ENCODE data around the gene MYO9A.
"Not testable (repeated sequence)": the region's sequence is repeated elsewhere in the genome, so short reads cannot be mapped to it uniquely, and the experiment has no call there.

MYO9A gene

DNA sequence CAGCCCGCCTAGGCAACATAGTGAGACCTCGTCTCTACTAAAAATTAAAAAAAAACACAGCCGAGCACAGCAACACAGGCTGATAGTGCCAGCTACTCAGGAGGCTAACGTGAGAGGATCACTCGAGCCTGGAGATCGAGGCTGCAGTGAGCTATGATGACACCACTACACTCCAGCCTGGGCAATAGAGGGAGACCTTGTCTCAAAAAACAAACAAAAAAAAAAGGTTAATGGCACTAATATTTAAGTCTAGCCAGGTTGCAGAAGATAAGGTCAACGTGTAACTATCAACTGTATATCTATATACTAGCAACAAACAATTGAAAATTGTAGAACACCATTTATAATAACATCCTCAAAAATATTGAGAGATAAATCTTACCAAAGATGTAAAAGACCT is 75.1 kb downstream of the MYO9A start:
- no peak for DNase-seq (ENCODE audit: low read depth, low spot score)

DNA sequence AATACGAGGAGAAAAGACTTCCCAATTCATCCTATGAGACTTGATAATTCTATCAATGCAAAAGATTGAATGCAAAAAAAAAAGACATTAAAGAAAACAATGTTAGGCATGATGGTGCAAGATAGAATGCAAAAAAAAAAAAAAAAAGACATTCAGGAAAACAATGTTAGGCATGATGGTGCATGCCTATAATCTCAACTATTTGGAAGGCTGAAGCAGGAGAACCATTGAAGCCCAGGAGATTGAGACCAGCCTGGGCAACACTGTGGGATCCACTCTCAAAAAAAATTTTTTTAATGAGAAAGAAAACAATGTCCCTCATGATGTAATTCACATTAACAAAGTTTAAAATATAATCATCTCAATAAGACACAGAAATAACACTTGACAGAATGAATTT is 75.9 kb downstream of the MYO9A start:
- no peak for DNase-seq (ENCODE audit: low read depth, low spot score)

GRCh38 chr15:72037321-72037720 is 80.6 kb downstream of the MYO9A start:
- no peak for DNase-seq (ENCODE audit: low read depth, low spot score)

- no peak for DNase-seq (ENCODE audit: low read depth, low spot score)
Measured at GRCh38 chr15:72034859-72035650, 82.9 kb downstream of the MYO9A start.

GRCh38 chr15:72034351-72034750 is 83.6 kb downstream of the MYO9A start:
- DNase-seq (ENCODE audit: low read depth, low spot score) = no peak

- no peak for DNase-seq (ENCODE audit: low read depth, low spot score)
Measured at GRCh38 chr15:72033711-72034110, 84.2 kb downstream of the MYO9A start.

DNA sequence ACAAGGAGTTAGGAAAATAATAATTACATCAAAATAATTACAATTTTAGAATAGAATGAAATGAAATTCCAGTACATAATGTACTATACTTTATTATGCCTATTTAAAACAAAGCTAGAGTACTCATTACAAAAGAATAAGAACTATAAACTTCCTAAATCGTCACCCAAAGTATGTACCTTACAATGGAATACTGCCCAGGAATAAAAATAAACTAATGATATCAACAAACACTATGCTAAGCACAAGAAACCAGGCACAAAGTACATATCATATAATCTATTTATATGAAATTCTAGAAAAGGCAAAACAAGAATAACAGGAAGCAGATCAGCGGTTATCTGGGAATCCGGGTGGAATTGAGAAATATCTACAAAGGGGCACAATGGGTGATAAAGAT is 84.7 kb downstream of the MYO9A start:
- no peak for DNase-seq (ENCODE audit: low read depth, low spot score)

- no peak for DNase-seq (ENCODE audit: low read depth, low spot score)
Measured at GRCh38 chr15:72021604-72022003, 96.3 kb downstream of the MYO9A start.

- DNase-seq (ENCODE audit: low read depth, low spot score) = no peak
Measured at GRCh38 chr15:72020799-72021198, 97.2 kb downstream of the MYO9A start.

DNA sequence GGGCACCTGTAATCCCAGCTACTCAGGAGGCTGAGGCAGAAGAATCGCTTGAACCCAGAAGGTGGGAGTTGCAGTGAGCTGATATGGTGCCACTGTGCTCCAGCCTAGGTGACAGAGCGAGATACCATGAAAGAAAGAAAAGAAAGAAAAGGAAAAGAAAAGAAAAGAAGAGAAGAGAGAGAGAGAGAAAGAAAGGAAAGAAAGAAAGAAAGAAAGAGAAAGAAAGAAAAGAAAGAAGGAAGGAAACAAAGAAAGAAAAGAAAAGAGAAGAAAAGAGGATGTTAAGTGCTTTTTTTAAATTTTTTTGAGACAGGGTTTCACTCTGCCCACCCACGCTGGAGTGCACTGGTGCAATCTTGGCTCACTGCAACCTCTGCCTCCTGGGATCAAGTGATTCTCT is 103.4 kb downstream of the MYO9A start:
- not testable (repeated sequence) for DNase-seq (ENCODE audit: low read depth, low spot score)

GRCh38 chr15:72013703-72014102 is 104.2 kb downstream of the MYO9A start:
- no peak for DNase-seq (ENCODE audit: low read depth, low spot score)

GRCh38 chr15:72011302-72011942 is 106.5 kb downstream of the MYO9A start:
- no peak for DNase-seq (ENCODE audit: low read depth, low spot score)

- DNase-seq (ENCODE audit: low read depth, low spot score) = no peak
Measured at GRCh38 chr15:72009222-72009621, 108.7 kb downstream of the MYO9A start.

GRCh38 chr15:72006382-72006781 is 111.6 kb downstream of the MYO9A start:
- no peak for DNase-seq (ENCODE audit: low read depth, low spot score)

- DNase-seq (ENCODE audit: low read depth, low spot score) = no peak
Measured at GRCh38 chr15:72005483-72005882, 112.5 kb downstream of the MYO9A start.

GRCh38 chr15:71999807-72000206 is 118.1 kb downstream of the MYO9A start:
- no peak for DNase-seq (ENCODE audit: low read depth, low spot score)

- not testable (repeated sequence) for DNase-seq (ENCODE audit: low read depth, low spot score)
Measured at GRCh38 chr15:71998717-71999116, 119.2 kb downstream of the MYO9A start.

DNA sequence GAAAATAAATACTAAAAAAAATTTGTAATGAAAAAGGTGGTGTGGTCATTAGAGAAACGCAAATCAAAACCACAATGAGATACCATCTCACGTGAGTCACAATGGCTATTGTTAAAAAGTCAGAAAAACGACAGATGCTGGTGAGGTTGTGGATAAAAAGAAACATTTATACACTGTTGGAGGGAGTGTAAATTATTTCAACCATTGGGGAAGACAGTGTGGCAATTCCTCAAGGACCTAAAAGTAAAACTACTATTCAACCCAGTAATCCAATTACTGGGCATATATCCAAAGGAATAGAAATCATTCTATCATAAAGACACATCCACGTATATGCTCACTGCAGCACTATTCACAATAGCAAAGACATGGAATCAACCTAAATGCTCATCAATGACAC is 120.3 kb downstream of the MYO9A start:
- no peak for DNase-seq (ENCODE audit: low read depth, low spot score)

GRCh38 chr15:71975816-71976150 is 142.2 kb downstream of the MYO9A start:
- no peak for DNase-seq (ENCODE audit: low read depth, low spot score)

DNA sequence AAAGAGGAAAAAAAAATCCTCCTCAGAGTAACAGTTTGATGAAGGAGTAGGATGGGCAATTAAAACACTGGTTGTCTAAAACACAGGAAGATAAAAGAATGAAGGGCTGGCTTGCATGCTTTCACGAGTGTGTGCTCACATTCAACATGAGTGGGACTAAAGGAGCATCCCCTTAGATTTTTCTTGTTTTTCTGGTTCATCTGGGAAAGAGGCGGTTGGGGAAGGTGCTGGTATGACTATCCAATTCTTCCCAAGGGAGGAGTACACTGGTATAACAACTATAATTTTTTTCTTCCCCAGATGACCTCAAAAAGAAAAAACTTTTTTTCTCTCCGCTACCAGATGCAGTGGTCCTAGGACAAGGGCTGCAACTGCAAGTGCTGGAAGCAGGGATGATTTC is 143.7 kb downstream of the MYO9A start:
- DNase-seq (ENCODE audit: low read depth, low spot score) = no peak

DNA sequence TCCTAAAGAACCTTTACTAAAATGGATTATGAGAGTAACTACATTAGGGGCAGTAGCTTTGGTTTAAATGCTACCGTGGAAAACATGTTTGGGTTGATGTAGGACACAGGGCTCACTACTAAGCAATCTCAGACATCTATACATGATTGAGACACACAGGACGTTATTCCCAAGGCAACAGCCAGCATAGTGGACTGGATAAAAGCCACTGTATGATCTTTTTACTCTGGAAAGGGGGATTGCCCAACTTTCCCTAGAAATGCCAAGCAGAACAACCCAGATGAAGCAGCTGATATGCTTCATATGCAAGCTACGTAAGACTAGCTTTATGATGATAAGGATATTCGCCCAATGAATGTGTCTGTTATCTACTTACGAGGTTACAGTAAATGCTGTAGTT is 144.6 kb downstream of the MYO9A start:
- DNase-seq (ENCODE audit: low read depth, low spot score) = no peak

GRCh38 chr15:71971905-71972304 is 146.0 kb downstream of the MYO9A start:
- no peak for DNase-seq (ENCODE audit: low read depth, low spot score)

DNA sequence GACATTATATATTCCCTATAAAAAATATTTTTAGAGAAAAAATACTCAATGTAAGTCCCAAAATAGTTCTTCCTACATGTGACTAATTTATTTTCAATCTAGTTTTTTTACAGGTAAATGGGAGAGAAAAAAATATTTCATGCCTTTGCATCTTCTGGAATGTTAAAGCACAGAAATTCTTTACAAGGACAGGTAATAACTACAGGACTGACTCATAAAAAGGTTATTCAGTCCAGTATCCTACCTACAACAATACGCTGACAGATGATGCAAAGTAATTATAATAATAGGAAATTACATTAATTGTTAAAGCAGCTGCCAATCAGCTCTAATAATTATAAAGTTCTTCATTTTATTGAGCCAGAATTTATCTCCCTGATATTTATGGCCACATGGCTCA is 147.5 kb downstream of the MYO9A start:
- no peak for DNase-seq (ENCODE audit: low read depth, low spot score)

DNA sequence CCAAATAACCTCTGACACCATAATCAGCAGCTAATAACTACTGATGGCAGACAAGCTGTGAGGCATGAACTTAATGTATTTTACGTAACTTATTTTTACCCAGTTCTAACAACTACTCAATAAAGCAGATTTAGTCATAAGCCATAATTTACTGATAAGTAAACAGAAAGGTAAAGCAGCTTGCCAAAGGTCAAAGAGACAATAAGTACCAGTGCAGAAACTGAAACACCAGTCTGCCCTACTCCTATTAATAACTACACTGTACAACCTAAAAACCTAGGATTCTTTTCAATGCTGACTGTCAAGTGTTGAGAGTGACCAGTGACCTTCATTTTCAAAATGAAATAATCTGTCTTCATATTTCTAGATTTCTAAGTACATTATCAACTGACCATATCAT is 155.4 kb downstream of the MYO9A start:
- DNase-seq (ENCODE audit: low read depth, low spot score) = no peak
